NCI-H774 (cell line): Measurements from ENCODE around the gene DET1.

ENCODE experiments used
- DNase-seq: peaks from one replicate; lab custom pipeline; 2025; lab: John Stamatoyannopoulos, UW

The DET1 gene

DNA sequence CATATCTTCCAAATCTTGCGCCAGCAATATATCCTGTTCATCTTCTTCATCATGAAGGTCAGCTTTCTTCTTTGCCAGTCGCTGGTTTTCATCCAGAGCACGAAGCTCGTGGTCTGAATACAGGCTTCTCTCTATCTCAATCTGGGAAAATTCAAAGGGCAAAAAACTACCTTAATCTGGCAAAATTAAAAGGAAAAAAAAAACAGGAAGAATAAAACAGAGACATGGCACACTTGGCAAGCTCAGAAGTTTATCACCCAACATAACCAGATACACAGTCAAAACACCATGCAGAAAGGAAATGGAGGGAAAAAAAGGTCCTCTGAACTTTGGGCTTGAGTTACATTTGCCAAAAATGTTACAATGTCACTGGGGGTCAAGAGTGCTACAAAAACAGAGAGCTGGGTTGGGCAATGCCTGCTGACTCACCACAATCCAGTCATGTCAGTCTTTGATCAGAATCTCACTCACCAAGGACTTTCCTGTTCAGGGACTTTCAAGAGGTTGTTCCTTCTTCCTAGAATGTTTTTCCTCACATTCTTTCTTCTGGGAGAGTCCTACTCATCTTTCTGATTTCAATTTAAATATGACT lies 80.8 kb downstream of the DET1 start:
- DNase-seq, result no peak

GRCh38 chr15:88463870-88464532 lies 82.5 kb downstream of the DET1 start:
- no peak for DNase-seq
